ENCODE data around the gene KANSL1L. TPM values are rescaled to one million over a fixed set of nuclear protein-coding genes. Genes with fewer than 3 reads are reported as not detected.
A peak's percentile ranks its signal among the peaks of the same experiment; 100 is the strongest.
"Not testable (repeated sequence)": the region's sequence is repeated elsewhere in the genome, so short reads cannot be mapped to it uniquely, and the experiment has no call there.

KANSL1L gene
- total RNA-seq, 4 donors from 2014 or later, result 13.7 to 43.8 (median 25.5) TPM

GRCh38 chr2:210190345-210190744, 19.1 kb upstream of the KANSL1L start:
- intact Hi-C loops (cut with DNase I; ENCODE audit: low total_unique reads), result no loop called here
- no peak for DNase-seq

GRCh38 chr2:210189452-210190138, 18.4 kb upstream of the KANSL1L start:
- Histone ChIP-seq H3K27me3 (peaks cover 4% of the 10 kb centered on the region), H3K9me3 (peaks cover 7 to 11% of the 10 kb centered on the region in 2 donors), H3K27ac (no peak overlapping the region), H3K4me3 (no peak overlapping the region), H3K36me3 (no peaks in the 10 kb centered on the region), H3K4me1 (peaks cover 0 to 11% (median 3%) of the 10 kb centered on the region in 4 donors)
- 27 to 37% methylated on average over 1 of the region's 1 CpG for WGBS, 2 donors (ENCODE audit: low coverage in 1 of 2)
- no peak for DNase-seq
- TF ChIP-seq CTCF (IDR thresholded peaks at IDR 0.05) (no peak), POLR2A (IDR thresholded peaks at IDR 0.05) (no peak), EP300 (IDR thresholded peaks at IDR 0.05; ENCODE audit: low read depth) (no peak), POLR2AphosphoS5 (IDR thresholded peaks at IDR 0.05) (no peak)
- intact Hi-C loops (cut with DNase I; ENCODE audit: low total_unique reads), result no loop called here
- in situ Hi-C loops (cut with MboI; ENCODE audit: low pct_ligation_motif_present in 1 of 4, low pct_unique_long_range_greater_than_20kb in 1 of 4, low sequenced_read_pairs in 3 of 4), result loop anchor here in 3 of 4 donors (10.0 kb wide), 1 partner anchor 115 kb away; no protein-coding TSS in a partner anchor

More at GRCh38 chr2:210190345-210190744, 19.1 kb upstream of the KANSL1L start:
- H3K4me3 ChIP-seq, result no peak overlapping the region
- TF ChIP-seq POLR2AphosphoS5 (IDR thresholded peaks at IDR 0.05), result no peak
- TF ChIP-seq POLR2A (IDR thresholded peaks at IDR 0.05), result no peak
- no peak for TF ChIP-seq EP300 (IDR thresholded peaks at IDR 0.05; ENCODE audit: low read depth)
- no peak for TF ChIP-seq CTCF (IDR thresholded peaks at IDR 0.05)
- H3K27ac ChIP-seq, result no peak overlapping the region
- peaks cover 6 to 7% of the 10 kb centered on the region in 2 donors for H3K9me3 ChIP-seq
- H3K4me1 ChIP-seq, result peaks cover 0 to 15% (median 3%) of the 10 kb centered on the region in 4 donors
- H3K36me3 ChIP-seq, result no peaks in the 10 kb centered on the region
- WGBS, 2 donors (ENCODE audit: low coverage in 1 of 2), result 48 to 59% methylated on average over 4 of the region's 4 CpGs
- in situ Hi-C loops (cut with MboI; ENCODE audit: low pct_ligation_motif_present in 1 of 4, low pct_unique_long_range_greater_than_20kb in 1 of 4, low sequenced_read_pairs in 3 of 4), result loop anchor here in 3 of 4 donors (10.0 kb wide), 1 partner anchor 116 kb away; no protein-coding TSS in a partner anchor
- H3K27me3 ChIP-seq, result peaks cover 4% of the 10 kb centered on the region

GRCh38 chr2:210188755-210189154, 17.5 kb upstream of the KANSL1L start:
- no peak overlapping the region for H3K4me3 ChIP-seq
- H3K9me3 ChIP-seq, result peaks cover 13 to 16% of the 10 kb centered on the region in 2 donors
- intact Hi-C loops (cut with DNase I; ENCODE audit: low total_unique reads), result no loop called here
- peaks cover 4% of the 10 kb centered on the region for H3K27me3 ChIP-seq
- no peak for DNase-seq
- no peak for TF ChIP-seq POLR2AphosphoS5 (IDR thresholded peaks at IDR 0.05)
- TF ChIP-seq EP300 (IDR thresholded peaks at IDR 0.05; ENCODE audit: low read depth), result no peak
- no peak for TF ChIP-seq CTCF (IDR thresholded peaks at IDR 0.05)
- TF ChIP-seq POLR2A (IDR thresholded peaks at IDR 0.05), result no peak
- peaks cover 0 to 11% (median 3%) of the 10 kb centered on the region in 4 donors for H3K4me1 ChIP-seq
- WGBS, 2 donors (ENCODE audit: low coverage in 1 of 2), result 50 to 56% methylated on average over 2 of the region's 2 CpGs
- H3K27ac ChIP-seq, result no peak overlapping the region
- in situ Hi-C loops (cut with MboI; ENCODE audit: low pct_ligation_motif_present in 1 of 4, low pct_unique_long_range_greater_than_20kb in 1 of 4, low sequenced_read_pairs in 3 of 4), result no loop called here
- no peaks in the 10 kb centered on the region for H3K36me3 ChIP-seq

- no peak for DNase-seq
- H3K27ac ChIP-seq, result no peak overlapping the region
- H3K4me1 ChIP-seq, result peaks cover 0 to 11% (median 3%) of the 10 kb centered on the region in 4 donors
- no peaks in the 10 kb centered on the region for H3K36me3 ChIP-seq
- in situ Hi-C loops (cut with MboI; ENCODE audit: low pct_ligation_motif_present in 1 of 4, low pct_unique_long_range_greater_than_20kb in 1 of 4, low sequenced_read_pairs in 3 of 4), result no loop called here
- no peaks in the 10 kb centered on the region for H3K27me3 ChIP-seq
- no peak overlapping the region for H3K4me3 ChIP-seq
- H3K9me3 ChIP-seq, result peaks cover 15 to 16% of the 10 kb centered on the region in 2 donors
- 67 to 79% methylated on average over 3 of the region's 3 CpGs for WGBS, 2 donors (ENCODE audit: low coverage in 1 of 2)
- TF ChIP-seq EP300 (IDR thresholded peaks at IDR 0.05; ENCODE audit: low read depth) (no peak), POLR2A (IDR thresholded peaks at IDR 0.05) (no peak), CTCF (IDR thresholded peaks at IDR 0.05) (no peak), POLR2AphosphoS5 (IDR thresholded peaks at IDR 0.05) (no peak)
- intact Hi-C loops (cut with DNase I; ENCODE audit: low total_unique reads), result no loop called here
These were observed 17.0 kb upstream of the KANSL1L start for GRCh38 chr2:210188190-210188589.

GRCh38 chr2:210183936-210184335, 12.7 kb upstream of the KANSL1L start:
- H3K36me3 ChIP-seq; H3K4me1 ChIP-seq; in situ Hi-C loops (cut with MboI; ENCODE audit: low pct_ligation_motif_present in 1 of 4, low pct_unique_long_range_greater_than_20kb in 1 of 4, low sequenced_read_pairs in 3 of 4); H3K27me3 ChIP-seq; H3K27ac ChIP-seq; intact Hi-C loops (cut with DNase I; ENCODE audit: low total_unique reads); H3K4me3 ChIP-seq; DNase-seq: not testable (repeated sequence)
- peaks cover 15 to 16% of the 10 kb centered on the region in 2 donors for H3K9me3 ChIP-seq
- WGBS, 2 donors (ENCODE audit: low coverage in 1 of 2), result 83 to 100% methylated on average over 1 of the region's 1 CpG

GRCh38 chr2:210181606-210182088, 10.4 kb upstream of the KANSL1L start:
- H3K27me3 ChIP-seq; H3K36me3 ChIP-seq; H3K27ac ChIP-seq; H3K4me3 ChIP-seq; H3K4me1 ChIP-seq; in situ Hi-C loops (cut with MboI; ENCODE audit: low pct_ligation_motif_present in 1 of 4, low pct_unique_long_range_greater_than_20kb in 1 of 4, low sequenced_read_pairs in 3 of 4); intact Hi-C loops (cut with DNase I; ENCODE audit: low total_unique reads): not testable (repeated sequence)
- H3K9me3 ChIP-seq, result peaks cover 15 to 16% of the 10 kb centered on the region in 2 donors
- 63% methylated on average over 12 of the region's 12 CpGs; no CpG with 5 or more reads in 1 of the 2 donors for WGBS, 2 donors (ENCODE audit: low coverage in 1 of 2)
- DNase-seq, result peak; percentile 12
